SJSA1 (cell line): ENCODE measurements around the gene SAMM50. TPM values are rescaled to one million over a fixed set of nuclear protein-coding genes. Genes with fewer than 3 reads are reported as not detected.

ENCODE experiments used
- DNase-seq, 2 experiments: peaks; one replicate each; pipeline ENCODE4 v3.0.0-alpha.2; 2015 to 2020; ENCODE audit warnings: low spot score in 2 of 2, low read depth in 1 of 2
- H3K27ac ChIP-seq: fragments of 250-450 bp; sonication (Bioruptor Pico); 2 replicates; pipeline ENCODE4 v1.5.1; 2020; ENCODE audit warnings: mild to moderate bottlenecking, moderate library complexity
- H3K27me3 ChIP-seq: fragments of 250-450 bp; sonication (Bioruptor Pico); replicated peaks from 2 replicates; pipeline ENCODE4 v1.5.1; 2020; ENCODE audit warnings: mild to moderate bottlenecking, moderate library complexity
- H3K36me3 ChIP-seq: fragments of 250-450 bp; sonication (Bioruptor Pico); 2 replicates; pipeline ENCODE4 v1.5.1; 2020; ENCODE audit warnings: mild to moderate bottlenecking
- H3K4me1 ChIP-seq: fragments of 250-450 bp; sonication (Bioruptor Pico); replicated peaks from 2 replicates; pipeline ENCODE4 v1.6.1; 2021; ENCODE audit warnings: mild to moderate bottlenecking
- H3K4me3 ChIP-seq: fragments of 250-450 bp; sonication (Bioruptor Pico); 2 replicates; pipeline ENCODE4 v1.5.1; 2020; ENCODE audit warnings: mild to moderate bottlenecking
- H3K9me3 ChIP-seq: fragments of 250-450 bp; sonication (Bioruptor Pico); replicated peaks from 2 replicates; pipeline ENCODE4 v1.5.1; 2020; ENCODE audit warnings: mild to moderate bottlenecking
- total RNA-seq: library from RNA; depleted of rRNA; stranded (reverse); fragments of >200 nt; shearing (Covaris generic); gene quantifications from 2 replicates; pipeline ENCODE4 v1.2.3, GENCODE V29; 2014; rRNA removed

Gene SAMM50
- total RNA-seq, result 39.8 and 46.3 TPM in 2 replicates

DNA sequence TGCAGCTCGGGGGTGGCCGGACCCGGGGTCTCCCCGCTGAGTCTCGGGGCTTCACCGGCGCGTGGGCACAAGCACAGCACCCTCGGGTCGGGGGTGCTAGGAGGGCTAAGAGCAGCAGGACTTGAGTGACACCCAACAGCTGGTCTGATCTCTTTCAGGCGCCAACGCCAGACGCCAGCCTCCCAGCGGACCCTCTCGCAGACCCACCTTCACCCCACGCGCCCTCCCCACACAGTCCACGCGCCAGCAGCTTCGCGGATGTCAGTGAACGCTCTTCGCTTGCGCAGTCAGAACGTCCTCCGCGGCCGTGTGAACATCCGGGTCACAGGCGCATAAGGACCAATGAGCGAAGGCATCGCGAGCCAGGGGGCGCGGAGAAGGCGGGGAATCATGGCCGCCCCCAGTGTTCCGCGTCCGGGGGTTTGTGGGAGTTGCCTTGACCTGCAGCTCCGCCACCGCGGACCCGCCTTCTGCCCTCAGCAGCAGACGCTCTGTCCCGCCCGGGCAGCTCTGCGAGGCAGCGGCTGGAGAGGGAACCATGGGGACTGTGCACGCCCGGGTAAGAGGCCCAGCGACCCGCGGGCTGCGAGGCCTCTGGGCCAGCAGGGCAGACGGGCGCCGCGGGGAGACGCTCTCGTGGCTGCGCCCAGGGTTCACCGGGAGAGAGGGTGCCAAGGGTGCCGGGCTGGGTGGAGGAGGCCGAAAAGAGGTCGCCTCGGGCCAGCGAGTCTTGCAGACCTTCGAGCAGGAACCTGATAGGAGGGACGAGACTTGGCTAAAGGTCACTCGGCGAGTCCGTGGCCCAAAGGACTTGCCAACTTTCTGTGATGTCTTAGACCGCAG lies at the start of gene SAMM50:
Gene SAMM50 (plus strand): TSS at position 403 of the 843 bp plus-strand sequence. CDS start 136 bp downstream, at position 539.
- Histone ChIP-seq H3K4me3 (peak within 1 kb of the TSS; percentile 77), H3K4me1 (peaks cover 12% of the 10 kb centered on the region), H3K36me3 (peaks cover 3% of the 10 kb centered on the region; the same call in 1 of the 2 replicates), H3K9me3 (no peaks in the 10 kb centered on the region), H3K27ac (peak within 1 kb of the TSS; percentile 45), H3K27me3 (no peaks in the 10 kb centered on the region)
- DNase-seq, result peak; percentile 87 to 92

DNA sequence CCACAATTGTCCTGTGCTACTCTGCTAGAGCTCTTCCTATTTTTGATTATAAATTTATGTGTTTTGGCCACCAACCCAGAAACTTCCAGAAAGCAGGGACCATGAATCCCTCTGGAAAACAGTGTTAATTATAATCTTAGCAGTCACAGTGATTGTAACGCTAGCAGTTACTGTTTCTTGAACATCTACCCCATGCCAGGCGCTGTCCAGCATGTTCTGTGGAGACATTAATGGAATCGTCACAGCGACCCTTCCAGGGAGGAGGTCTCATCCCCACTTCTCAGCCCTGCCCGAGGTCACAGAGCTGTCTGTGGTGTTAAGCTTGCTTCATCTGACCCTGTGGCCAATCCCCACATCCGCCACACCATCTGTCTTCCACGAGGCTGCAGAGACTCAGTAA lies 49.6 kb upstream of the SAMM50 start:
- no peak overlapping the region for H3K4me3 ChIP-seq
- H3K27me3 ChIP-seq, result no peaks in the 10 kb centered on the region
- H3K36me3 ChIP-seq, result no peaks in the 10 kb centered on the region
- H3K9me3 ChIP-seq, result peaks cover 3% of the 10 kb centered on the region; the same call in 1 of the 2 replicates
- no peak for DNase-seq
- peaks cover 16% of the 10 kb centered on the region for H3K4me1 ChIP-seq
- no peak overlapping the region for H3K27ac ChIP-seq

- Histone ChIP-seq H3K36me3 (no peaks in the 10 kb centered on the region), H3K9me3 (no peaks in the 10 kb centered on the region), H3K27me3 (no peaks in the 10 kb centered on the region), H3K27ac (no peak overlapping the region), H3K4me1 (no peaks in the 10 kb centered on the region), H3K4me3 (no peak overlapping the region)
- no peak for DNase-seq
These were observed 45.5 kb upstream of the SAMM50 start for GRCh38 chr22:43909708-43910107.

DNA sequence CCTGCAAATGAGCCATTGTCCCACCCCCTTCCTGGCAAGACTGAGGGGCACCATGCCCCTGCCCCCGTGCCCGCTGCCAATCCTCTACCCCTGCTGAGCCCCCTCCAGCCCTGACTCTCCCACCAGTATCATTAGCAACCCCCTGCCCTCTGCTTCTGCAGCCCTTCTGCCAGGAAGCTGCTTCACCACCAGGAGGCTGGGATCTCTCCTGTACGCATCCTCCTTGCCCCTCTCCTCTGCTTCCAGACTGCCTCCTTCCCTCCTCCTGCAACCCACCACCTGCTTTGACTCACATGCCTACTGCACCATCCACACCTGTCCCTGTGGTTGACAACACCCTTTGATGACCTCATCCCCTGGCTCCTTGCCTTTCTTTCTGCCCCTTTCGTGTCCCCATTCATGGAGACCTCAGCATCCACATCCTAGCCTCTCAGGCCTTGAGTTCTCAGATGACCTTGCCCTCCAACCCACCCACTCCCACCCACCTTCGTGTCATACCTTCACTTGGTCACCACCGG lies 45.0 kb upstream of the SAMM50 start:
- H3K4me3 ChIP-seq, result no peak overlapping the region
- no peaks in the 10 kb centered on the region for H3K9me3 ChIP-seq
- H3K27me3 ChIP-seq, result no peaks in the 10 kb centered on the region
- no peak overlapping the region for H3K27ac ChIP-seq
- no peaks in the 10 kb centered on the region for H3K36me3 ChIP-seq
- no peaks in the 10 kb centered on the region for H3K4me1 ChIP-seq
- DNase-seq, result no peak

- Histone ChIP-seq H3K27me3 (no peaks in the 10 kb centered on the region), H3K4me1 (peaks cover 7% of the 10 kb centered on the region), H3K36me3 (no peaks in the 10 kb centered on the region), H3K9me3 (no peaks in the 10 kb centered on the region; the same call in 1 of the 2 replicates), H3K27ac (no peak overlapping the region), H3K4me3 (no peak overlapping the region)
- no peak for DNase-seq
These were observed 43.9 kb upstream of the SAMM50 start for GRCh38 chr22:43911351-43911750.

GRCh38 chr22:43917521-43917920 lies 37.7 kb upstream of the SAMM50 start:
- Histone ChIP-seq H3K36me3 (no peaks in the 10 kb centered on the region), H3K4me3 (no peak overlapping the region), H3K4me1 (peaks cover 39% of the 10 kb centered on the region), H3K27me3 (no peaks in the 10 kb centered on the region), H3K9me3 (no peaks in the 10 kb centered on the region; the same call in 1 of the 2 replicates), H3K27ac (no peak overlapping the region)
- no peak for DNase-seq

DNA sequence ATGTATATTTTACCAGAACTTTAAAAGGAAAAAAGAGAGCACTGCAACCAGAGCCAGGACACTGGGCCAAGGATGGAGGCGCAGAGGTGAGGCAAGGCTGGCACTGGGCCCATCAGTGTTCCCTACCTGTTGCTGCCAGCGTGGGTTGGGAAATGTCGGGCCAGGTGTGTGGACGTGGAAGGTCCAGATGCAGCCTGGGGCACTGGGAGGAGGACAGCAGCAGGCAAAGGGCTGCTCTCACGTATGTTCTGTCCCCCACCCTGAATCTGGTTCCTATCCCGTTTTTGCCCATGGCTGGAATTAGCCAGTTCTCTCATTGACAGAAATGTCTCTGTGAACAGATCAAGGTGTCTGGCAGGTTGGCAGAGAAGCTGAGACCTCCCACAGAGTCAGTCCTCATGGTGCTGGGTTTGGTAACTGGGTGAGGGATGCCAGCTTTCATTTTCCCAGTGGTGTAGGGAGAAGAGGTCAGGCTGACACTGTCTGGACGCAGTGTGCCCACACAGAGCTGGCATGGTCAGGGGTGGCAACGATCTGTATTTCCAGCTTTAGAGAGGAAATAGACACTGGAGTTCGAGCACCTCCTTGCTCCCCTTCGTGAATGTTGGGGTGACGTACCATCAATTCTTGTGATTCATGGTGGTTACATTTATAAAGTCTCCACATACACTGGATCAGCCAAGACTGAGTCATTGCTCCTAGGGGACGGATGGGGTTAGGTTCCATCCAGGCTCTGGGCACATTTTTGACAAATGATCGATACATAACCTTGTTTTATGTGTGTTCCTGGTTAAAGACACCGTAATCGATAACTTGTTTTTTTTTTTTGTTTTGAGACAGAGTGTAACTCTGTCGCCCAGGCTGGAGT lies 35.9 kb upstream of the SAMM50 start:
- no peaks in the 10 kb centered on the region; the same call in 1 of the 2 replicates for H3K9me3 ChIP-seq
- no peaks in the 10 kb centered on the region for H3K27me3 ChIP-seq
- no peak overlapping the region for H3K27ac ChIP-seq
- no peak overlapping the region for H3K4me3 ChIP-seq
- peaks cover 55% of the 10 kb centered on the region for H3K4me1 ChIP-seq
- H3K36me3 ChIP-seq, result no peaks in the 10 kb centered on the region
- no peak for DNase-seq

DNA sequence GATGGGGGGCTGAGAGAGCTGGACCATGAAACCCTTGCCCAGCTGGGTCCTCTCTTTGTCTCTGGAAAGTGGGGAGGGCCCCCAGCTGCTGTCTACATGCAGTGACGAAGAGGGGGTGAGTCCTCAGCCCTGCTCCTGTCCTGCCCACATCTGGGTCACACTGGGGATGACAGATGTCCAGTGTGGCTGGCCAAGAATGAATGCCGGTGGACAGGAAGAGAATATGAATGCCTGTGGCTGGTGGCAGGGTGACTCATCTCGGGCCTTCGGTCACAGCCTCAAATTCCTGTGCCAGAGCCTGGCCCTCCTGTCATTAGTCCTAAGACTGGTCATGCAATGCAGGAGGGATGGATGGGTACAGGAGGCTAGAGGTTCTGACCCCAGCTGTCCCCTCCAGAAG lies 33.9 kb upstream of the SAMM50 start:
- Histone ChIP-seq H3K4me1 (peaks cover 65% of the 10 kb centered on the region), H3K36me3 (no peaks in the 10 kb centered on the region), H3K4me3 (no peak overlapping the region), H3K27me3 (no peaks in the 10 kb centered on the region), H3K9me3 (no peaks in the 10 kb centered on the region), H3K27ac (peak overlapping the region; percentile 73)
- DNase-seq, result peak; percentile 87 to 96

- Histone ChIP-seq H3K36me3 (no peaks in the 10 kb centered on the region), H3K9me3 (no peaks in the 10 kb centered on the region), H3K4me3 (no peak overlapping the region), H3K27ac (peak overlapping the region; percentile 73), H3K4me1 (peaks cover 65% of the 10 kb centered on the region), H3K27me3 (no peaks in the 10 kb centered on the region)
- DNase-seq, result peak in 1 of 2 experiments; percentile 34
These were observed 33.1 kb upstream of the SAMM50 start for GRCh38 chr22:43922123-43922522.

- peak overlapping the region; percentile 69 for H3K4me3 ChIP-seq
- H3K36me3 ChIP-seq, result no peaks in the 10 kb centered on the region
- no peaks in the 10 kb centered on the region for H3K27me3 ChIP-seq
- H3K9me3 ChIP-seq, result no peaks in the 10 kb centered on the region
- peak overlapping the region; percentile 73 for H3K27ac ChIP-seq
- peaks cover 65% of the 10 kb centered on the region for H3K4me1 ChIP-seq
- DNase-seq, result peak in 1 of 2 experiments; percentile 58
These were observed 32.1 kb upstream of the SAMM50 start for GRCh38 chr22:43923191-43923590.

DNA sequence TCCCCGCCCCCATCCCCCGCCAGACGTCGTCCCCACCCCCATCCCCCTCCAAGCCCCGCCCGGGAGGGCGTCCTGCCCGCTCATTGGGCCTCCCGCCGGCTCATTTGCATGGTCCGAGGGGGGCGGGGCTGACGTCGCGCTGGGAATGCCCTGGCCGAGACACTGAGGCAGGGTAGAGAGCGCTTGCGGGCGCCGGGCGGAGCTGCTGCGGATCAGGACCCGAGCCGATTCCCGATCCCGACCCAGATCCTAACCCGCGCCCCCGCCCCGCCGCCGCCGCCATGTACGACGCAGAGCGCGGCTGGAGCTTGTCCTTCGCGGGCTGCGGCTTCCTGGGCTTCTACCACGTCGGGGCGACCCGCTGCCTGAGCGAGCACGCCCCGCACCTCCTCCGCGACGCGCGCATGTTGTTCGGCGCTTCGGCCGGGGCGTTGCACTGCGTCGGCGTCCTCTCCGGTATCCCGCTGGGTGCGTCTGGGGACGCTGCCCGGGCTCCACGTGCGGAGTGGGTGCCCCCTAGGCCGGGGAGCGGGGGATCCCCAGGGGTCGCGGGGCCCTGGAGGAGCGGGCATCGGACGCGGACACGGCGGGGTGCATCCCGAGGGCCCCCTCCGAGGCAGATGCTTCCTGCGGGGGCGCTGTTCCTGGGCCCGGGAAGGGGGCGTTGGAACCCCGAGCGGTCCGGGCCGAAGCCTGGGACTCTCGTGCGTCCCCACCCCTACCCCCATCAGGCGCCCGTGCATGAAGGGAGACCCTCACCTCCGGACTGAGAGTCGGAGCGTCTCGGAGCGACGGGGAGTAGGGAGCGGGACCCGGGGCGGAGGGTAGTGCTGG lies 31.4 kb upstream of the SAMM50 start, which contains the start of gene PNPLA3:
Gene PNPLA3 (plus strand): TSS at position 175 of the 834 bp plus-strand sequence. CDS start 107 bp downstream, at position 282.
- Histone ChIP-seq H3K9me3 (no peaks in the 10 kb centered on the region), H3K4me1 (peaks cover 65% of the 10 kb centered on the region), H3K27ac (peak within 1 kb of the TSS; percentile 73), H3K27me3 (no peaks in the 10 kb centered on the region), H3K4me3 (peak within 1 kb of the TSS; percentile 69), H3K36me3 (0 out of 2 replicates have a peak, but pooled peaks cover under 1% of the 10 kb centered on the region)
- peak; percentile 87 to 92 for DNase-seq

DNA sequence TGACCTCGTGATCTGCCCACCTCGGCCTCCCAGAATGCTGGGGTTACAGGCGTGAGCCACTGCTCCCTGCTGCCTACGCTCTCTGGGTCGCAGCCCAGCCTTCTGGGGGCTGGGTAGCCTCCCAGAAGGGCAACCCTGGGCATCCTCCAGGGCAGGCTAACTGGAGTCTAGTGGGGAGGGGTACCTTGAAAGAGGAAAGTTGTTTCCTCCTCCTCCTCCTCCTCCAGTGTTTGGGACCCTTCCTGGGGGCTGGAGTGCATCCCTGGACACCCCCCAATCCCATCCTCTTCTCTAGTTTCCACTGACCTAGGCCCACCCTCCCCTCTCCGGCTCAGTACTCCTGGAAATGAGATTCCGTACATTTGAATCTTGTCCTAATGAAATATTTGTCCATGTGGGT lies 30.4 kb upstream of the SAMM50 start:
- H3K9me3 ChIP-seq, result no peaks in the 10 kb centered on the region
- H3K36me3 ChIP-seq, result 0 out of 2 replicates have a peak, but pooled peaks cover 3% of the 10 kb centered on the region
- DNase-seq, result no peak
- H3K27me3 ChIP-seq, result no peaks in the 10 kb centered on the region
- H3K4me3 ChIP-seq, result peak overlapping the region; percentile 69
- H3K27ac ChIP-seq, result no peak overlapping the region
- H3K4me1 ChIP-seq, result peaks cover 57% of the 10 kb centered on the region
